Endodermal cell (in vitro differentiated cells): Measurements from ENCODE around the gene ATP13A2. TPM values are rescaled to one million over a fixed set of nuclear protein-coding genes. Genes with fewer than 3 reads are reported as not detected.

ENCODE experiments used
- DNase-seq: peaks from one replicate; pipeline ENCODE4 v3.0.0-alpha.2; 2017
- H3K27ac ChIP-seq: 2 replicates; pipeline ENCODE4 v1.5.1; 2013; ENCODE audit warnings: mild to moderate bottlenecking, low read depth, low read length, moderate library complexity
- H3K27me3 ChIP-seq: 2 replicates; pipeline ENCODE4 v1.6.1; 2013; ENCODE audit warnings: mild to moderate bottlenecking, low read length, moderate library complexity; ENCODE audit not compliant: insufficient read depth, control insufficient read depth, poor library complexity, severe bottlenecking
- H3K36me3 ChIP-seq: 2 replicates; pipeline ENCODE4 v1.7.0; 2013; ENCODE audit warnings: mild to moderate bottlenecking, low read length, moderate library complexity; ENCODE audit not compliant: control insufficient read depth, insufficient read depth
- H3K4me1 ChIP-seq: one replicate; pipeline ENCODE4 v1.7.0; 2013; ENCODE audit warnings: low read length; ENCODE audit not compliant: control insufficient read depth, insufficient read depth
- H3K4me3 ChIP-seq: 2 replicates; pipeline ENCODE4 v1.5.1; 2013; ENCODE audit warnings: mild to moderate bottlenecking, low read length, moderate library complexity
- H3K9ac ChIP-seq: 2 replicates; pipeline ENCODE4 v1.6.1; 2013; ENCODE audit warnings: mild to moderate bottlenecking, low read length, moderate library complexity; ENCODE audit not compliant: poor library complexity, severe bottlenecking; ENCODE audit errors: extremely low read depth
- H3K9me3 ChIP-seq: 2 replicates; pipeline ENCODE4 v1.6.1; 2013; ENCODE audit warnings: mild to moderate bottlenecking, low read length, moderate library complexity; ENCODE audit not compliant: control insufficient read depth
- H3K27ac Mint-ChIP-seq: 2 replicates; pipeline ENCODE4 v1.8.0; 2020; ENCODE audit warnings: mixed read lengths
- H3K27me3 Mint-ChIP-seq: 2 replicates; pipeline ENCODE4 v1.8.0; 2021; ENCODE audit warnings: mild to moderate bottlenecking, mixed read lengths; ENCODE audit not compliant: insufficient read depth
- H3K36me3 Mint-ChIP-seq: 2 replicates; pipeline ENCODE4 v1.8.0; 2020; ENCODE audit warnings: low read depth, mixed read lengths
- H3K4me1 Mint-ChIP-seq: 2 replicates; pipeline ENCODE4 v1.8.0; 2020; ENCODE audit warnings: mixed read lengths
- H3K4me3 Mint-ChIP-seq: 2 replicates; pipeline ENCODE4 v1.8.0; 2020; ENCODE audit warnings: mild to moderate bottlenecking, moderate library complexity, mixed read lengths
- H3K9me3 Mint-ChIP-seq: 2 replicates; pipeline ENCODE4 v1.8.0; 2020; ENCODE audit warnings: mild to moderate bottlenecking, mixed read lengths
- CTCF ChIP-seq: fragments of 200-600 bp; sonication (generic); conservative IDR thresholded peaks from 2 replicates; pipeline ENCODE4 v1.5.0; 2021; ENCODE audit warnings: antibody characterized with exemption, mild to moderate bottlenecking
- WGBS, 2 experiments: methylation state at CpG; one replicate each; pipeline versions ENCODE4 v1.1.5 to v1.1.7; 2013; ENCODE audit warnings: missing lambda C conversion rate in 2 of 2, mixed read lengths in 1 of 2; ENCODE audit not compliant: insufficient coverage in 1 of 2, insufficient read length in 1 of 2; 5-methylcytosine and 5-hydroxymethylcytosine counted together
- total RNA-seq, 2 donors: library from RNA; stranded (reverse); fragmentation: NEBNext Ultra II Directional in 1 of 2; extraction: Animal tissue kit (Norgen Biotek cat#: 25700) in 1 of 2; gene quantifications; 2 replicates in 1 of 2; 3 replicates in 1 of 2; pipeline ENCODE4 v1.2.1, GENCODE V29; 2021

The ATP13A2 gene
- total RNA-seq, 2 donors from 2014 or later = 69.4 to 82.6 TPM

GRCh38 chr1:16986113-16986512 lies 25.6 kb downstream of the ATP13A2 start:
- Histone ChIP-seq H3K9me3 (no peaks in the 10 kb centered on the region), H3K4me3 (no peak overlapping the region), H3K36me3 (peaks cover 2% of the 10 kb centered on the region), H3K9ac (no peak overlapping the region), H3K27ac (no peak overlapping the region), H3K4me1 (no peaks in the 10 kb centered on the region), H3K27me3 (no peaks in the 10 kb centered on the region)
- Mint-ChIP-seq H3K4me1 (no peaks in the 10 kb centered on the region), H3K27ac (no peak overlapping the region), H3K4me3 (no peak overlapping the region), H3K27me3 (no peaks in the 10 kb centered on the region), H3K36me3 (peaks cover 16% of the 10 kb centered on the region), H3K9me3 (no peaks in the 10 kb centered on the region)
- TF ChIP-seq CTCF = no peak
- no peak for DNase-seq
- 85 to 88% methylated on average over 11 to 19 of the region's 19 CpGs for WGBS, 2 experiments

GRCh38 chr1:16984717-16985116 lies 27.0 kb downstream of the ATP13A2 start:
- no peaks in the 10 kb centered on the region for H3K9me3 ChIP-seq
- no peak overlapping the region for H3K27ac ChIP-seq
- no peak overlapping the region for H3K9ac ChIP-seq
- H3K27me3 ChIP-seq = no peaks in the 10 kb centered on the region
- Mint-ChIP-seq H3K27me3 (no peaks in the 10 kb centered on the region), H3K36me3 (peaks cover 16% of the 10 kb centered on the region), H3K27ac (no peak overlapping the region), H3K4me3 (no peak overlapping the region), H3K4me1 (no peaks in the 10 kb centered on the region), H3K9me3 (no peaks in the 10 kb centered on the region)
- peaks cover 2% of the 10 kb centered on the region for H3K36me3 ChIP-seq
- no peak for DNase-seq
- H3K4me1 ChIP-seq = no peaks in the 10 kb centered on the region
- 84 to 89% methylated on average over 6 to 7 of the region's 7 CpGs for WGBS, 2 experiments
- TF ChIP-seq CTCF = no peak
- no peak overlapping the region for H3K4me3 ChIP-seq

- no peaks in the 10 kb centered on the region for H3K27me3 Mint-ChIP-seq
- TF ChIP-seq CTCF = no peak
- Histone ChIP-seq H3K9ac (no peak overlapping the region), H3K9me3 (no peaks in the 10 kb centered on the region), H3K36me3 (peaks cover 2% of the 10 kb centered on the region), H3K27me3 (no peaks in the 10 kb centered on the region), H3K4me3 (no peak overlapping the region), H3K27ac (no peak overlapping the region), H3K4me1 (peaks cover 7% of the 10 kb centered on the region)
- peaks cover 16% of the 10 kb centered on the region for H3K36me3 Mint-ChIP-seq
- H3K4me1 Mint-ChIP-seq = peaks cover 3% of the 10 kb centered on the region
- H3K4me3 Mint-ChIP-seq = no peak overlapping the region
- no peaks in the 10 kb centered on the region for H3K9me3 Mint-ChIP-seq
- DNase-seq = no peak
- no peak overlapping the region for H3K27ac Mint-ChIP-seq
- WGBS, 2 experiments = 92% methylated on average over 4 of the region's 4 CpGs; no CpG with 5 or more reads in 1 of the 2 experiments
Observed at GRCh38 chr1:16983649-16984048, 28.1 kb downstream of the ATP13A2 start.
